Measurements from ENCODE around the gene SRM.
"Not testable (repeated sequence)": the region's sequence is repeated elsewhere in the genome, so short reads cannot be mapped to it uniquely, and the experiment has no call there.

Gene SRM

GRCh38 chr1:11051781-11052511 is 7.9 kb downstream of the SRM start:
- no peak for TF ChIP-seq CTCF (IDR thresholded peaks at IDR 0.05; ENCODE audit: insufficient read depth, low read depth, low read length, missing control alignments)
- H3K4me3 ChIP-seq (ENCODE audit: low read length) = no peak overlapping the region
- no peak for DNase-seq (ENCODE audit: low read depth)

- not testable (repeated sequence) for H3K4me3 ChIP-seq (ENCODE audit: low read length); DNase-seq (ENCODE audit: low read depth)
Observed at GRCh38 chr1:11051121-11051520, 8.7 kb downstream of the SRM start.

GRCh38 chr1:11046625-11047365 is 13.0 kb downstream of the SRM start, which contains the start of gene MASP2:
Gene MASP2, minus strand, starts transcription at chr1:11047239. Its CDS starts 32 bp downstream, at chr1:11047207.
- H3K4me3 ChIP-seq (ENCODE audit: low read length) = no peak within 1 kb of the TSS
- no peak for TF ChIP-seq CTCF (IDR thresholded peaks at IDR 0.05; ENCODE audit: insufficient read depth, low read depth, low read length, missing control alignments)
- DNase-seq (ENCODE audit: low read depth) = no peak

GRCh38 chr1:11046270-11046566 is 13.6 kb downstream of the SRM start:
- DNase-seq (ENCODE audit: low read depth) = no peak
- H3K4me3 ChIP-seq (ENCODE audit: low read length) = no peak overlapping the region
- TF ChIP-seq CTCF (IDR thresholded peaks at IDR 0.05; ENCODE audit: insufficient read depth, low read depth, low read length, missing control alignments) = no peak

GRCh38 chr1:11045428-11046269 is 14.2 kb downstream of the SRM start:
- no peak for TF ChIP-seq CTCF (IDR thresholded peaks at IDR 0.05; ENCODE audit: insufficient read depth, low read depth, low read length, missing control alignments)
- no peak for DNase-seq (ENCODE audit: low read depth)
- no peak overlapping the region for H3K4me3 ChIP-seq (ENCODE audit: low read length)

- no peak for TF ChIP-seq CTCF (IDR thresholded peaks at IDR 0.05; ENCODE audit: insufficient read depth, low read depth, low read length, missing control alignments)
- H3K4me3 ChIP-seq (ENCODE audit: low read length) = no peak overlapping the region
- no peak for DNase-seq (ENCODE audit: low read depth)
Observed at GRCh38 chr1:11044849-11045427, 14.9 kb downstream of the SRM start.

Data from epithelial cell of esophagus (primary cell).